Measurements from ENCODE around the gene CERS3. TPM values are rescaled to one million over a fixed set of nuclear protein-coding genes. Genes with fewer than 3 reads are reported as not detected.

Gene CERS3
- total and polyA plus RNA-seq, 8 donors: 0.04 to 0.53 (median 0.15) TPM; not detected in 2

Other genes starting within 250 kb of the CERS3 start
- 1 to 10 TPM; 2.9 to 3.8 TPM for gene ADAMTS17, start 187.0 kb downstream of the CERS3 start, total RNA-seq
- 1 to 10 TPM; 2.0 to 3.9 (median 3.4) TPM for gene ADAMTS17, start 187.0 kb downstream of the CERS3 start, polyA plus RNA-seq (ENCODE audit: insufficient read length in 6 of 6)
- 10 to 100 TPM; 12.0 to 20.9 TPM for gene LINS1, start 73.2 kb upstream of the CERS3 start, total RNA-seq
- 10 to 100 TPM; 21.0 to 31.6 (median 24.9) TPM for gene LINS1, start 73.2 kb upstream of the CERS3 start, polyA plus RNA-seq (ENCODE audit: insufficient read length in 6 of 6)
- gene ASB7, start 73.6 kb upstream of the CERS3 start, total RNA-seq: 10 to 100 TPM; 10.8 to 14.6 TPM
- 10 to 100 TPM; 12.9 to 13.9 (median 13.2) TPM for gene ASB7, start 73.6 kb upstream of the CERS3 start, polyA plus RNA-seq (ENCODE audit: insufficient read length in 6 of 6)

Measured in left lung (tissue), 8 donors.